Measurements from ENCODE around the gene ATP6V0A4. TPM values are rescaled to one million over a fixed set of nuclear protein-coding genes. Genes with fewer than 3 reads are reported as not detected.

ATP6V0A4 gene
- total RNA-seq, result not detected in 2 replicates

DNA sequence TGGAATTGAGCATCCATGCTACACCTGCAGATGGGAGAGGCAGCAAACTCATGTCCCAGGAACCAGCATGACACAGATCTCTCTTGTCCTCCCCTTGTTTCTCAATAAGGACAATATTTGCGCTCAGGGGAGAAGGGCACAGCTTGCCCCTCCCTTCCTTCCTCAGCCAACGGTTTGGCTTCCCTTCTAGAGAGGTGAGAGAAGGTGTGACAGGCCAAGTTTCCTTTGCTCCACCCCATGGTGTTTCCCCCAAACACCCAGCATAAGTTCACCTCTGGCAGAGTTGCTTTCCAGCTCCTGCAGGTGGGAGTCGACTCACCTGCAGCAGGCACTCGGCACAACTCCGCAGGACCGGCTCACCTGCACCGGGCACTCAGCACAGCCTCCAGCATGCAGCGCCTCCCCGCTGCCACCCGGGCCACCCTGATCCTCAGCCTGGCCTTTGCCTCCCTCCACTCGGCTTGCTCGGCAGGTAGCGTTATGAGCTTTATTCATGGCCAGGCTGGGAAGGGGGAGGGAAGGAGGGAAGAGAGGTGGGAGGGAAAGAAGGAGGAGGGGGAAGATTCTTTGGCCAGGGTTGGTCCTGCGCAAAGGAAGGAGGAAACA is at the start of gene ATP6V0A4, which contains the start of gene TMEM213:
ATP6V0A4 (minus strand) TSS at position 482 of the 606 bp plus-strand sequence. CDS start 26,949 bp downstream, outside the sequence.
TMEM213 (plus strand) TSS at position 280 of the 606 bp plus-strand sequence; CDS start at position 391, 111 bp downstream.

GRCh38 chr7:138700857-138701536 is 97.0 kb downstream of the ATP6V0A4 start, which contains the start of gene SVOPL:
TSS of gene SVOPL (minus strand) at chr7:138701362. CDS start at chr7:138679045, 22,317 bp downstream.

Other genes starting within 250 kb of the ATP6V0A4 start
- gene SVOPL, start 96.8 kb downstream of the ATP6V0A4 start, total RNA-seq, result not detected in 2 replicates
- not detected in 2 replicates for gene TMEM213, start 202 bp downstream of the ATP6V0A4 start, total RNA-seq
- 0.44 and 0.99 TPM in 2 replicates for gene KIAA1549, start 183.2 kb upstream of the ATP6V0A4 start, total RNA-seq
- 7.1 and 11.7 TPM in 2 replicates for gene ZC3HAV1L, start 237.8 kb upstream of the ATP6V0A4 start, total RNA-seq

All from smooth muscle cell of trachea (primary cell).